NT2/D1 (cell line): ENCODE measurements around the gene PFDN4.
A peak's percentile ranks its signal among the peaks of the same experiment; 100 is the strongest.

Experiments
- DNase-seq: peaks from one replicate; pipeline ENCODE4 v3.0.0-alpha.2; 2011; ENCODE audit warnings: low read depth, low spot score
- H3K27me3 ChIP-seq: 2 replicates; pipeline ENCODE4 v1.6.0; 2011; ENCODE audit warnings: mild to moderate bottlenecking; ENCODE audit not compliant: insufficient read length, insufficient read depth
- H3K36me3 ChIP-seq: 2 replicates; pipeline ENCODE4 v1.6.1; 2011; ENCODE audit warnings: mild to moderate bottlenecking, low read length, mixed read lengths; ENCODE audit not compliant: insufficient read depth, insufficient read length
- H3K4me1 ChIP-seq: 2 replicates; pipeline ENCODE4 v1.5.1; 2011; ENCODE audit not compliant: insufficient read depth, insufficient read length
- H3K4me3 ChIP-seq: 2 replicates; pipeline ENCODE4 v1.5.1; 2011; ENCODE audit warnings: low read depth; ENCODE audit not compliant: insufficient read length
- H3K9ac ChIP-seq: 2 replicates; pipeline ENCODE4 v1.6.0; 2011; ENCODE audit warnings: low read depth; ENCODE audit not compliant: insufficient read length
- H3K9me3 ChIP-seq: 2 replicates; pipeline ENCODE4 v1.5.1; 2011; ENCODE audit warnings: mild to moderate bottlenecking, low read length; ENCODE audit not compliant: insufficient read depth
- SUZ12 ChIP-seq: IDR thresholded peaks from 2 replicates; pipeline ENCODE4 v1.6.1; 2011; ENCODE audit not compliant: insufficient read length, insufficient read depth; ENCODE audit errors: extremely low read depth
- YY1 ChIP-seq: IDR thresholded peaks from 2 replicates; pipeline ENCODE4 v1.6.1; 2011; ENCODE audit not compliant: insufficient read length, insufficient read depth
- ZNF274 ChIP-seq: IDR thresholded peaks from 2 replicates; pipeline ENCODE4 v1.6.1; 2011; ENCODE audit warnings: mild to moderate bottlenecking, low read depth, low read length

The PFDN4 gene

DNA sequence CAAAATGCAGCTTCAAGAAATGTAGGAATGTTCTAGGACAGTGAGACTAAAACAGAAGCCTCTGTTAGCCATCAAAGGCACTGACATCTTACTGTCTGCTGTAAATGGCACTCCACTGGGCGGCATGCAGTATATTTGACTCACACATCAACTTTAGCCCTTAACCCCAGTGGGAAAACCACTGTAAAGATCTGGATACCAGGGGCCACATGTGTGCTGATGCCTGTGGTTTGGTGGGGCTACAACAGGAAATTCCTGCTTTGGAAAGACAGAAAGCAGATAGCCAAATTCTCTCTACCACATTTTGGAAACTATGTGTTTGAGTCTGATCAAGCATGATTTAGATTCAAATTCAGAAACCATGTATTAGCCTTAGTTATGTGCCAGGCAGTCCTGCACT lies 4.3 kb downstream of the PFDN4 start:
- TF ChIP-seq ZNF274 (no peak), YY1 (no peak), SUZ12 (no peak)
- no peak overlapping the region for H3K9ac ChIP-seq

GRCh38 chr20:54212871-54213270 lies 5.0 kb downstream of the PFDN4 start:
- Histone ChIP-seq H3K9me3 (no peaks in the 10 kb centered on the region; the same call in 1 of the 2 replicates), H3K4me1 (no peaks in the 10 kb centered on the region), H3K27me3 (no peaks in the 10 kb centered on the region), H3K36me3 (peaks cover 67% of the 10 kb centered on the region), H3K4me3 (no peak overlapping the region), H3K9ac (no peak overlapping the region)
- TF ChIP-seq SUZ12 (no peak), ZNF274 (no peak)
- no peak for DNase-seq

More for the DNA sequence above, 4.3 kb downstream of the PFDN4 start:
- Histone ChIP-seq H3K36me3 (peaks cover 61% of the 10 kb centered on the region), H3K4me1 (no peaks in the 10 kb centered on the region), H3K27me3 (no peaks in the 10 kb centered on the region), H3K4me3 (no peak overlapping the region), H3K9me3 (no peaks in the 10 kb centered on the region; the same call in 1 of the 2 replicates)
- DNase-seq = no peak

DNA sequence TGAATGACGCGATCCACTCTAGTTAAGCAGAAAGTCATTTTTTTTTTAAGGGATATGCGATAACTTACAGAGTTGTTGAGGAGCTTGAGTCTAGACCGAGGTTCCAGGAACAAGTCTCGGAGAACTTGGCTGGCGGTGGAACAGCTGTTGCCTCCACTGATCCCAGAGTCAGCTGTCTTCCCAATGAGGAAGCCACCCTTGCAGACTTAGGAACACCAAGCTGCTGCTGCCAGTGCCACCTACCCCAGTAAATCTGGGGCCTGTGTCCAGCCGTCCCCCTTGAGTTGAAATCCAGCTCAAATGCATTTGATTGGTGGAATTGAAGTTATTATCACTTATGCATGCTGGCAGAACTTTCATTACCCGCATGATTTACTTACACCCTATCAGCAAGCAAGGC lies 6.7 kb downstream of the PFDN4 start:
- no peak overlapping the region for H3K9ac ChIP-seq
- no peak overlapping the region for H3K4me3 ChIP-seq
- no peaks in the 10 kb centered on the region; the same call in 1 of the 2 replicates for H3K9me3 ChIP-seq
- TF ChIP-seq YY1 (no peak), SUZ12 (no peak), ZNF274 (no peak)
- no peak for DNase-seq
- H3K4me1 ChIP-seq = no peaks in the 10 kb centered on the region
- no peaks in the 10 kb centered on the region for H3K27me3 ChIP-seq
- H3K36me3 ChIP-seq = peaks cover 83% of the 10 kb centered on the region

DNA sequence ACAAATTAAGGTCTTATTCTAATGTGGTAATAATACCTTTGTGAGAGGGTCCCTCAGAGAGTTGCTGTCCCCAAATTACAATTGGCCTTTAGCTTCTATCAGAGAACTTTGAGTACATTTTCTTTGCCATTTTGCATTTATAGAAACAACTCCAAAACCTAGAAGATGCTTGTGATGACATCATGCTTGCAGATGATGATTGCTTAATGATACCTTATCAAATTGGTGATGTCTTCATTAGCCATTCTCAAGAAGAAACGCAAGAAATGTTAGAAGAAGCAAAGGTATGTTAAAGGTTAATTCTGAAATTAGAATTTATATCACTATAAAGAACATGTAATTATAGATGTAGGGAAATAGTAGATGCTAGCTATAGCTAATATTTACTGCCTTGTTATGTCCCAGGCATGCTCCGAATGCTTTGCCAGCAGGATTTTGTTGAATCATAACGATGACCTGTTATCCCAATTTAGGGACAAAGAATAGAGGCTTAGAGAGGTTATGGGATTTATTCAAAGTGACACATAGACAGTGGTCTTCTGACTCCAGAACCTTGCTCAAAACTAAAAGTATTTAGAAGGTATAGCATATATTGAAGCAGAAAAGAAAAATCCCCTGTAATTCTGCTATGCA lies 7.4 kb downstream of the PFDN4 start:
- H3K27me3 ChIP-seq = no peaks in the 10 kb centered on the region
- H3K9me3 ChIP-seq = no peaks in the 10 kb centered on the region; the same call in 1 of the 2 replicates
- TF ChIP-seq SUZ12 = no peak
- TF ChIP-seq ZNF274 = no peak
- TF ChIP-seq YY1 = no peak
- H3K36me3 ChIP-seq = peaks cover 84% of the 10 kb centered on the region
- DNase-seq = no peak
- H3K4me3 ChIP-seq = no peak overlapping the region
- H3K4me1 ChIP-seq = no peaks in the 10 kb centered on the region
- no peak overlapping the region for H3K9ac ChIP-seq

GRCh38 chr20:54217762-54218161 lies 9.9 kb downstream of the PFDN4 start:
- no peak for DNase-seq
- Histone ChIP-seq H3K36me3 (peaks cover 79% of the 10 kb centered on the region), H3K9me3 (no peaks in the 10 kb centered on the region; the same call in 1 of the 2 replicates), H3K27me3 (no peaks in the 10 kb centered on the region), H3K4me3 (no peak overlapping the region), H3K4me1 (peaks cover 4% of the 10 kb centered on the region), H3K9ac (no peak overlapping the region)
- TF ChIP-seq YY1 (no peak), SUZ12 (no peak), ZNF274 (no peak)

DNA sequence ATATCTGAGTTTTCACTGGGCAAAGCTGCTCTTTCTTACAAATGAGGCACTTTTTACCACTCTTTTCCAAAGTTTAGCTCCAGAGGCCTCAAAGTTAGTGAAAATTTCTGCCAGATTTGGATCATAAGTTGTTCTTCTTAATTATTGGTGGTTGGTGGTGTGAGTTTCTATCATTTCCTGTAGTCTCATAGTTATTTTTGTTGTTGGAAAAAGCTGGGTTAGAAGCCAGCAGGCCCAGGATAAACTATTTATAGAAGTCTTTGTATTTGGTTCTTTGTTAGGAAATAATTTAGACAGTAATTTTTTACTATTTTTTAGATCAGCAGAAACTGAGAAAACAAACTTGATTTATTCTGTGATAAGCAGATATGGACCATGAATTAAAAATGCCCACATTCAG lies 10.6 kb downstream of the PFDN4 start:
- H3K9me3 ChIP-seq = no peaks in the 10 kb centered on the region
- H3K4me3 ChIP-seq = no peak overlapping the region
- DNase-seq = no peak
- TF ChIP-seq YY1 (no peak), SUZ12 (no peak), ZNF274 (no peak)
- no peaks in the 10 kb centered on the region for H3K27me3 ChIP-seq
- H3K9ac ChIP-seq = no peak overlapping the region
- peaks cover 4% of the 10 kb centered on the region for H3K4me1 ChIP-seq
- H3K36me3 ChIP-seq = peaks cover 72% of the 10 kb centered on the region

DNA sequence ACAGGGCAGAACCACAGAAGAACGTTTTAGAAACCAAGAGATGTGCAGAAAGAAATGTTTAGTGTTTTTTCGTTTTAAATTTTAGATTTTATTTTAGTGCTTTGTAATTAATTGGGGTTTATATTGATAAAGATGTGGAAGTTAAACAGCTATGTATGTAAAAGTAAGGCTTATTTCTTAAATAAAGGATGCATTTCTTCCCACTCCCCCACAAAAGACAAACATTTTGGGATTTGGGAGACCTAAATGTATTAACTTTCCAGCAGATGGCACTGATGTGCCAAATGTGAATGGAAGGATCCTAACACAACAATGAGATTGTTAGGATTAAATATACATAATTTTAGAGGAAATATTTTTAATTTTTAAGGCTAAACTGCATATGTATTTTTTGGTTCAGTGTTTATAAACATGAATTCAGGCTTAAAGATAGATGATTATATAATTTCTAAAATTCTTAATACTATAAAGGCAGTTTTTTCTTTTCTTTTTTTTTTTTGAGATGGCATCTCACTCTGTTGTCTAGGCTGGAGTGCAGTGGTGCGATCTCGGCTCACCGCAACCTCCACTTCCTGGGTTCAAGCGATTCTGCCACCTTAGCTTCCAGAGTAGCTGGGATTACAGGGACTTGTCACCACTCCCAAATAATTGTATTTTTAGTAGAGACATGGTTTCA lies 12.0 kb downstream of the PFDN4 start:
- H3K9ac ChIP-seq = no peak overlapping the region
- H3K4me3 ChIP-seq = no peak overlapping the region
- peaks cover 4% of the 10 kb centered on the region for H3K4me1 ChIP-seq
- no peaks in the 10 kb centered on the region for H3K27me3 ChIP-seq
- TF ChIP-seq YY1 (no peak), SUZ12 (no peak), ZNF274 (no peak)
- DNase-seq = peak; percentile 35
- no peaks in the 10 kb centered on the region for H3K9me3 ChIP-seq
- H3K36me3 ChIP-seq = peaks cover 60% of the 10 kb centered on the region
